Neural crest cell (in vitro differentiated cells): ENCODE measurements around the gene PARP8. TPM values are rescaled to one million over a fixed set of nuclear protein-coding genes. Genes with fewer than 3 reads are reported as not detected.
A peak's percentile ranks its signal among the peaks of the same experiment; 100 is the strongest.
"Not testable (repeated sequence)": the region's sequence is repeated elsewhere in the genome, so short reads cannot be mapped to it uniquely, and the experiment has no call there.

Experiments used
- DNase-seq: peaks from one replicate; pipeline ENCODE4 v3.0.0; 2021; ENCODE audit warnings: low read depth, mixed read lengths, low spot score
- H3K27ac Mint-ChIP-seq: one replicate; pipeline ENCODE4 v1.8.0; 2021; ENCODE audit warnings: mild to moderate bottlenecking, mixed read lengths; ENCODE audit not compliant: unreplicated experiment
- H3K27me3 Mint-ChIP-seq: 2 replicates; pipeline ENCODE4 v1.8.0; 2021; ENCODE audit warnings: low read depth, mild to moderate bottlenecking, mixed read lengths
- H3K36me3 Mint-ChIP-seq: 2 replicates; pipeline ENCODE4 v1.8.0; 2021; ENCODE audit warnings: low read depth, mild to moderate bottlenecking, mixed read lengths
- H3K4me1 Mint-ChIP-seq: 2 replicates; pipeline ENCODE4 v1.8.0; 2021; ENCODE audit warnings: mixed read lengths
- H3K4me3 Mint-ChIP-seq: one replicate; pipeline ENCODE4 v1.8.0; 2021; ENCODE audit warnings: mild to moderate bottlenecking, mixed read lengths
- H3K9me3 Mint-ChIP-seq: 2 replicates; pipeline ENCODE4 v1.8.0; 2021; ENCODE audit warnings: mixed read lengths
- CTCF ChIP-seq: fragments of 200-600 bp; sonication (generic); conservative IDR thresholded peaks from 2 replicates; pipeline ENCODE4 v1.5.0; 2021; ENCODE audit warnings: antibody characterized with exemption, mild to moderate bottlenecking
- total RNA-seq: library from RNA; stranded (reverse); gene quantifications from 2 replicates; pipeline ENCODE4 v1.2.1, GENCODE V29; 2021

PARP8 gene
- total RNA-seq, 1 donor from 2014 or later = 31.0 TPM

- no peaks in the 10 kb centered on the region for H3K36me3 Mint-ChIP-seq
- H3K9me3 Mint-ChIP-seq = no peaks in the 10 kb centered on the region
- peaks cover 3% of the 10 kb centered on the region for H3K27me3 Mint-ChIP-seq
- peaks cover 19% of the 10 kb centered on the region for H3K4me1 Mint-ChIP-seq
- no peak for DNase-seq
- no peak overlapping the region for H3K27ac Mint-ChIP-seq
- TF ChIP-seq CTCF = no peak
- no peak overlapping the region for H3K4me3 Mint-ChIP-seq
Observed at GRCh38 chr5:50663636-50664035, 2.8 kb upstream of the PARP8 start.

- Mint-ChIP-seq H3K27ac (no peak overlapping the region), H3K27me3 (peaks cover 3% of the 10 kb centered on the region), H3K4me3 (peak overlapping the region; percentile 93), H3K9me3 (no peaks in the 10 kb centered on the region), H3K4me1 (peaks cover 27% of the 10 kb centered on the region), H3K36me3 (no peaks in the 10 kb centered on the region)
- no peak for DNase-seq
- no peak for TF ChIP-seq CTCF
Observed at GRCh38 chr5:50665091-50665490, 1.3 kb upstream of the PARP8 start.

GRCh38 chr5:50665761-50666202 is 655 bp upstream of the PARP8 start:
- not testable (repeated sequence) for H3K27me3 Mint-ChIP-seq, H3K36me3 Mint-ChIP-seq, DNase-seq, H3K9me3 Mint-ChIP-seq
- Mint-ChIP-seq H3K4me3 (peak overlapping the region; percentile 93), H3K4me1 (peaks cover 27% of the 10 kb centered on the region), H3K27ac (peak overlapping the region; percentile 43)

GRCh38 chr5:50667023-50667652 is 701 bp downstream of the PARP8 start:
- DNase-seq = peak; percentile 57
- Mint-ChIP-seq H3K36me3 (peaks cover under 1% of the 10 kb centered on the region), H3K27ac (peak overlapping the region; percentile 90), H3K27me3 (peaks cover 3% of the 10 kb centered on the region), H3K9me3 (no peaks in the 10 kb centered on the region), H3K4me1 (peaks cover 31% of the 10 kb centered on the region), H3K4me3 (peak overlapping the region; percentile 97)
- no peak for TF ChIP-seq CTCF

GRCh38 chr5:50667653-50668595 is 1.5 kb downstream of the PARP8 start:
- no peak for TF ChIP-seq CTCF
- H3K4me1 Mint-ChIP-seq = peaks cover 37% of the 10 kb centered on the region
- no peak for DNase-seq
- peaks cover 3% of the 10 kb centered on the region for H3K36me3 Mint-ChIP-seq
- peak overlapping the region; percentile 98 for H3K27ac Mint-ChIP-seq
- no peaks in the 10 kb centered on the region for H3K9me3 Mint-ChIP-seq
- H3K4me3 Mint-ChIP-seq = peak overlapping the region; percentile 97
- peaks cover 3% of the 10 kb centered on the region for H3K27me3 Mint-ChIP-seq

- not testable (repeated sequence) for H3K9me3 Mint-ChIP-seq, DNase-seq, H3K36me3 Mint-ChIP-seq, H3K27ac Mint-ChIP-seq, H3K27me3 Mint-ChIP-seq
- Mint-ChIP-seq H3K4me1 (peaks cover 37% of the 10 kb centered on the region), H3K4me3 (peak overlapping the region; percentile 97)
Observed at GRCh38 chr5:50668636-50669035, 2.2 kb downstream of the PARP8 start.
